ENCODE measurements around the gene ZNF700. TPM values are rescaled to one million over a fixed set of nuclear protein-coding genes. Genes with fewer than 3 reads are reported as not detected.
"Not testable (repeated sequence)": the region's sequence is repeated elsewhere in the genome, so short reads cannot be mapped to it uniquely, and the experiment has no call there.

Gene ZNF700
- polyA plus RNA-seq, 1 donor from 2014 or later = 3.9 TPM

DNA sequence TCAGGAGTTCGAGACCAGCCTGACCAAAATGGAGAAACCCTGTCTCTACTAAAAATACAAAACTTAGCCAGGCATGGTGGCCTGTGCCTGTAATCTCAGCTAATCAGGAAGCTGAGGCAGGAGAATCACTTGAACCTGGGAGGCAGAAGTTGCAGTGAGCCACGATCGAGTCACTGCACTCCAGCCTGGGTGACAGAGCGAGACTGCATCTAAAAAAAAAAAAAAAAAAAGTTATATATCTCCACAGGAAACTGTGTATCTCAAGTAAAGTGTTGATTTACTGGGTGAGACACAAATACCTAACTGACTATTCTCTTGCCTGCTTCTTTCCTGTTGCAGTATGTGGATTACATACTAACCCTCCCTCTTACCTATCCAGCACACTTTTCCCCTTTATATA lies 67.0 kb downstream of the ZNF700 start:
- not testable (repeated sequence) for H3K9me3 Mint-ChIP-seq, H3K27me3 Mint-ChIP-seq, H3K27ac Mint-ChIP-seq, H3K36me3 Mint-ChIP-seq
- Mint-ChIP-seq H3K4me1 (peaks cover 8 to 22% (median 17%) of the 10 kb centered on the region in 3 donors), H3K4me3 (peak overlapping the region in 1 of 4 donors; percentile 39)

DNA sequence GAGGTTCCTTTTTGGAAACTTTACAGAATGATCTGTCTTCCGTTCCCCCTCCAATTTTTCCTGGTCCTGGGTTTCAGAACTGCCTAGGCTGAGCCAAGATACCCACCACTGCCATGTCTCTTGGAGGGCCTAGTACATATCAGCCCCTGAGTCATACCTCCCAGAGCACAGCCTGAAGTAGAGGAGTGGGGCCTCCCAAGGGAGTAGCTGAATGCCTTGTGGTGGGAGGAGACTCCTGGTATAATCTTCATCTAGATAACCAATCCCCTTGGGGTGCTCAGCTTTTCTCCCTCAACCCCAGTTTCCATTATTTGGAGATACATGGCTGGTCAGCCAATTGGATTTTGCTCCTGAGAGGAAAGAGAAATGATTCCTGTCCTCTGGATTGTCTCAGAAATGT lies 70.3 kb downstream of the ZNF700 start:
- peaks cover 18 to 26% (median 18%) of the 10 kb centered on the region in 3 donors for H3K4me1 Mint-ChIP-seq
- H3K27me3 Mint-ChIP-seq = no peaks in the 10 kb centered on the region
- no peak overlapping the region for H3K4me3 Mint-ChIP-seq
- H3K27ac Mint-ChIP-seq = no peak overlapping the region
- H3K9me3 Mint-ChIP-seq = no peaks in the 10 kb centered on the region
- peaks cover 16% of the 10 kb centered on the region for H3K36me3 Mint-ChIP-seq

Other genes with a start within 250 kb of the ZNF700 start
- 2.5 TPM for gene ZNF823, start 186.2 kb upstream of the ZNF700 start, polyA plus RNA-seq
- gene ZNF441, start 158.1 kb upstream of the ZNF700 start, polyA plus RNA-seq = 9.3 TPM
- 0.85 TPM for gene ZNF491, start 126.6 kb upstream of the ZNF700 start, polyA plus RNA-seq
- gene ZNF440, start 110.8 kb upstream of the ZNF700 start, polyA plus RNA-seq = 1.7 TPM
- gene ZNF439, start 76.4 kb upstream of the ZNF700 start, polyA plus RNA-seq = 8.7 TPM
- gene ZNF69, start 37.3 kb upstream of the ZNF700 start, polyA plus RNA-seq = 2.1 TPM
- 2.4 TPM for gene ZNF763, start 39.9 kb downstream of the ZNF700 start, polyA plus RNA-seq
- 2.8 TPM for gene ZNF433, start 110.6 kb downstream of the ZNF700 start, polyA plus RNA-seq
- gene ZNF878, start 127.9 kb downstream of the ZNF700 start, polyA plus RNA-seq = not detected
- gene ZNF844, start 139.6 kb downstream of the ZNF700 start, polyA plus RNA-seq = 8.8 TPM
- 1.9 TPM for gene ZNF20, start 215.2 kb downstream of the ZNF700 start, polyA plus RNA-seq
- gene ZNF625, start 231.6 kb downstream of the ZNF700 start, polyA plus RNA-seq = 1.1 TPM
- gene ZNF136, start 238.0 kb downstream of the ZNF700 start, polyA plus RNA-seq = 21.9 TPM